HG03571 (cell line): ENCODE results near the gene FLG.
"Not testable (repeated sequence)": the region's sequence is repeated elsewhere in the genome, so short reads cannot be mapped to it uniquely, and the experiment has no call there.

Experiments
- ATAC-seq: cut with Tn5 transposase; IDR thresholded peaks from one replicate; pipeline ENCODE4 v1.9.1; 2021; ENCODE audit not compliant: unreplicated experiment

FLG gene

GRCh38 chr1:152325111-152325510 lies at the start of gene FLG:
Gene FLG, minus strand, starts transcription at chr1:152325239. Its CDS starts 9,783 bp downstream, at chr1:152315456.
- ATAC-seq: no peak

DNA sequence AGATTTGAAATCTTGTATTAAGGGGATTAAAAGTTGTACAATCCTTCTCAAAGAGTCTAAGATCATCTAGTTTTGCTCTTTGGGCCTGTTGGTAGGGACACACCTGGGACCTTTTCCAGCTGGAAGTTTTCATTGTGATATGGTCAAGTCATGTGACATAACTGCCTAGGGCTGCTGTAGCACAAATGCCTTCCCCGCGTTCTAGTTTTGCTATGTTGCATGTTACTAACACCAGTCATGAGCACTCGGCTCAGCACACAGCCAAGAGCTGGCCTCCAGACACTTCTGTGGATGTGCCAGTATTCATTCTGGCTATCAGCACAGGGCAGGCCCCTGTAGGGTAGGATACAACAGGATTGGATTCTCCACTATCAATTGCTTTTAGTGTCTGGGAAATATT lies 49.4 kb upstream of the FLG start:
- ATAC-seq: no peak

- ATAC-seq: no peak
Observed at GRCh38 chr1:152372672-152373071, 47.6 kb upstream of the FLG start.

DNA sequence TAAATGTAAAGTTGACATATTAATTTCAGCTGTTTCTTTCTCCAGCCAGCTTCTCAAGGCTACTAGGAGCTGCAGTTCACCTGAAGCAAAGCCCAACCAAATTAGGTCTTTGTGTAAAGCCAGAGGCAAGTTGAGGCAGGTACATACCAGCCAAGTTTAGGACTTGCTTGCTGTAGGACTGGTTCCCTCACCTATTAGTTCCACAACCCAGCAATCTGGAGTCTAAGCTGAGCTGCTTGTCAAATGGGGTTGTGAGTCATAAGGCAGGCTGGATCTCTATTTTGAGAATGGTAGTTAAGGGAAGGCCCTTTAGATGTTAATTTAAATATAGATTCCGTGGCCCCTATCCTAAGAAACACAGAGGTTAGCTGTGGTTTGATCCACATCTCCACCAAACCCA lies 42.4 kb upstream of the FLG start:
- no peak for ATAC-seq

DNA sequence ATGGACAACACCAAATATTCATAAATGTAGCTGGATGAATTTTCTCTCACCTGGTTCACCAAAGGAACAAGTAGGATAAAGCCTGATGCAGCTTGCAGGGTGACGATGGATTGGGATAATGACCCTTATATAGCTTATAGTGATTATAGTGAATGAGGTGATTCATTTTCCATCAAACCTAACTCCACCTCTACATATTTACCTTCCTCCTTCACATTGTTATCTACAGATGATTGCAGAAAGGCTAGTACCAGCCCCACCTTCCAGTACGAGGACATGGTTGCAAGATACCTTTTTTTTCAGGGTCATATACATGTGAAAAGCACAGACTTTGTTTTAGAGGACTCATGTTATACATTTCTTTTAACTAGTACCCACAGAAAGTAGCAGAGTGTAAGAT lies 34.9 kb upstream of the FLG start, which contains the start of gene FLG2:
FLG2 (minus strand) TSS at position 101 of the 400 bp plus-strand sequence. CDS start 1,122 bp downstream, outside the sequence.
- ATAC-seq: no peak

- ATAC-seq: no peak
Observed at GRCh38 chr1:152356736-152357135, 31.7 kb upstream of the FLG start.

GRCh38 chr1:152349611-152350010 lies 24.6 kb upstream of the FLG start:
- ATAC-seq: no peak

GRCh38 chr1:152348447-152348846 lies 23.4 kb upstream of the FLG start:
- no peak for ATAC-seq

DNA sequence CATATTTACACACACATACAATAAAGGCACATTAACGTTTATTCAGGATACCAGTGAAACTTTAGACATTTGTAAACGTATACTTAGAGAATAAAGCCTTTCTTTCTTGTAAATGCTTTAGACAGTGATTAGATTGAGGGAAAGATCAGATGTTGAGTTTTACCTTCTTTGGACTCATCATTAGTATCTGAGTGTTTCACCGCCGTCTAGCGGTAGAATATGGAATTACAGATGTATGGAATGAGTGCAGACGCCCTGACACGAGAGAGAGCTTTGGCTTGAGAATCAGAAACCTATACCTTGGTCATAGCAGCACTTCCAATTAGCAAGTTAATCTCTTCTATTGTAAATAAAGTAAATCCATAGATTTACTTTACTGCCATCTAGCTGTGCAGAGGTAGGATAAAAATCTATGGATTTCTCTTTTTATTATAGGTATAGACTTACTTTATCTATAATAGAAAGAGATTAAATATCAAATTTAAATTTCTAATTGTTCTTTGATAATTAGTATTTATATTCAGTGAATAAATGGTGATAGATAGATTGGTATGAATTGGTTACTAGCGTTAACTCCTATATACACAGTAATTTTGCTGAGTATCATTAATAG lies 22.2 kb upstream of the FLG start:
- no peak for ATAC-seq

GRCh38 chr1:152344438-152344837 lies 19.4 kb upstream of the FLG start:
- no peak for ATAC-seq

DNA sequence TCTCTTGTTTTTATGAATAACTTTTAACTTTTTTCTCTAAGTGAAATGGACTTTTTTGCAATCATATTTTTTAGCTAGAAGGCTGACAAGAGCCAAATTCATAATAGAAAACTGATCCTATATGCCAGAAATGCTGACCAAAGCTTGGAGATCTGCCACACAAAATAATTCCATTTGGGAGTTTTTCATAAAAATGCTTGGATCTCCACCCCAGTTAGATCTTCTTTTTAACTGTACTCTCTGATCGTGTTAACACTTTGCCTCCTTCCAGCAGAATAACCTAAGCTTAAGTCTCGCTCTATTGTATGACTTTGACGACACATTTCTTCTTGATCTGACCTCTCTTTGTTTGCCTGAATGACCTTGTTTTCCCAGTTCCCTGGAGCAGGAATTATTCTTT lies 18.0 kb upstream of the FLG start:
- ATAC-seq: no peak

- no peak for ATAC-seq
Observed at GRCh38 chr1:152335399-152335798, 10.4 kb upstream of the FLG start.

DNA sequence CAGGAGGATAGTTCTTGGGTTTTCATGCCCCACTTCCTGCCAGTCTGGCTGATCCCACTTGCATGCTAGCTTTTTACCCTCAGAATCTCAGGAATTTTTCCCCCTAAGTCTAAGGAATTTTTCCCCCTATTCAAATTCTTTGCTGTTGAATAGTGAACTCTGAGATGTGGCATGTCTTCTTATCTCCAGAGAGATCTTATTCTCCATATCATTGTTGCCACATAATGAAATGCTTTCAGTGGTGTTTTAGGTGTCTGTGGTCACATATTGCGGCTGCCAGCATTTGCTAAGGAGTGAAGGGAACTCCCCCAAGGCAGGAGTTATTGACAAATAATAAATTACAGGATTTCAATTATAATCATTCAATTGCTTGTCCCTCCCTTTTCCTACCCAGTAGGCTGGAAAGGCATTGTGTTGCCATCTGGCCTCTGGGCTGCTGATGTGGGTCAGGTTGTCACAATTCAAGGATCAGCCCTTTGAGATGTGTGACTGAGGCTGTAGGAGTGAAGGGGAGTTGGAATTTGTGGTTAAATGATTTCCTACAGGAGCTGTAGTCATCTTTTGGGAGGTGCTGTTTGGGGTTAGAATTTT lies 3.9 kb upstream of the FLG start:
- no peak for ATAC-seq

GRCh38 chr1:152313970-152314369 lies 11.1 kb downstream of the FLG start:
- no peak for ATAC-seq

- ATAC-seq: no peak
Observed at GRCh38 chr1:152313319-152313801, 11.7 kb downstream of the FLG start.

DNA sequence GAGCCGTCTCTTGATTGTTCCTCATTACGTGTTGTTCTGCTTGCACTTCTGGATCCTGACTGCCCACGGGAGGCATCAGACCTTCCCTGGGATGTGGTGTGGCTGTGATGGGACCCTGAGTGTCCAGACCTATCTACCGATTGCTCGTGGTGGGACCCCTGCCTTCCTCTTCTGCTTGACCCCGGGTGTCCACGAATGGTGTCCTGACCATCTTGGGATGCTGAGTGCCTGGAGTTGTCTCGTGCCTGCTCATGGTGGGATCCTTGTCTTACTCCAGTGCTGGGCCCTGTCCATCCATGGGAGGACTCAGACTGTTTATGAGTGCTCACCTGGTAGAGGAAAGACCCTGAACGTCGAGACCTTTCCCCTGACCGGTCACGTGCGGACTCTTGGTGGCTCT lies 12.9 kb downstream of the FLG start:
- ATAC-seq: not testable (repeated sequence)

DNA sequence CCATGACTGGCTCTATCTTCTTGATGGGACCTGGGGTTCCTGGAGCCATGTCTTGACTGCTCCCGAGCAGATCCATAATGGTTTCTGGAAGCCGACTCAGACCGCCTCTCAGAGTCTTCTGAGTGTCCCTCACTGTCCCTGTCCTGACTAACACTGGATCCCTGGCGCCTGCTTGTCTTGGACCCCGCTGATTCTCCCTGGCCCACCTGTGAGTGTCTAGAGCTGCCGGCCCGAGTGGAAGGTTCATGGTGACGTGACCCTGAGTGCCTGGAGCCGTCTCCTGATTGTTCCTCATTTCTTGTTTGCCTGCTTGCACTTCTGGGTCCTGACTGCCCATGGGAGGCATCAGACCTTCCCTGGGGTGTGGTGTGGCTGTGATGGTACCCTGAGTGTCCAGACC lies 15.1 kb downstream of the FLG start:
- no peak for ATAC-seq

GRCh38 chr1:152309320-152309901 lies 15.6 kb downstream of the FLG start:
- not testable (repeated sequence) for ATAC-seq

DNA sequence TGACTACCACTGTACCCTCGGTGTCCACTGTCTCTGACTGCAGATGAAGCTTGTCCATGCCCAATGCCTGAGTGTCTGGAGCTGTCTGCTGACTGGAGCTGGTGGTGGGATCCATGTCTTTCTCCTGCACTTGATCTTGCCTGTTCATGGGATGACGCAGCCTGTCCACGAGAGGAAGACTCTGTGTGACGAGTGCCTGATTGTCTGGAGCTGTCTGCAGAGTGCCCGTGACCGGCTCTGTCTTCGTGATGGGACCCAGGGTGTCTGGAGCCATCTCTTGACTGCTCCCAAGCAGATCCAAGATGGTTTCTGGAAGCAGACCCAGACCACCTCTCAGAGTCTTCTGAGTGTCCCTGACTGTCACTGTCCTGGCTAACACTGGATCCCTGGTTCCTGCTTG lies 16.3 kb downstream of the FLG start:
- not testable (repeated sequence) for ATAC-seq

DNA sequence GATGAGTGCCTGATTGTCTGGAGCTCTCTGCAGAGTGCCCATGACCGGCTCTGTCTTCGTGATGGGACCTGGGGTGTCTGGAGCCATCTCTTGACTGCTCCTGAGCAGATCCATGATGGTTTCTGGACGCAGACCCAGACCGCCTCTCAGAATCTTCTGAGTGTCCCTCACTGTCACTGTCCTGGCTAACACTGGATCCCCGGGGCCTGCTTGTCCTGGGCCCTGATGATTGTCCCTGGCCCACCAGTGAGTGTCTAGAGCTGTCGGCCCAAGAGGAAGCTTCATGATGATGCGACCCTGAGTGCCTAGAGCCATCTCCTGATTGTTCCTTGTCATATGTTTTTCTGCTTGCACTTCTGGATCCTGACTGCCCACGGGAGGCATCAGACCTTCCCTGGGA lies 17.1 kb downstream of the FLG start:
- not testable (repeated sequence) for ATAC-seq

GRCh38 chr1:152306123-152306522 lies 18.9 kb downstream of the FLG start:
- not testable (repeated sequence) for ATAC-seq

GRCh38 chr1:152304773-152305172 lies 20.3 kb downstream of the FLG start:
- not testable (repeated sequence) for ATAC-seq
